GM18505 (cell line): ENCODE measurements around the gene PCF11.
"Not testable (repeated sequence)": the region's sequence is repeated elsewhere in the genome, so short reads cannot be mapped to it uniquely, and the experiment has no call there.

Source experiments
- ATAC-seq: cut with Tn5 transposase; IDR thresholded peaks from one replicate; pipeline ENCODE4 v1.9.1; 2021; ENCODE audit not compliant: unreplicated experiment
- POLR2A ChIP-seq: IDR thresholded peaks from 4 replicates; pipeline ENCODE4 v1.6.1; 2011; ENCODE audit warnings: borderline replicate concordance; ENCODE audit not compliant: insufficient read depth, insufficient read length; ENCODE audit errors: extremely low read depth

Gene PCF11

GRCh38 chr11:83191491-83191890 lies 34.6 kb downstream of the PCF11 start:
- TF ChIP-seq POLR2A = no peak
- ATAC-seq = no peak

GRCh38 chr11:83191986-83192385 lies 35.1 kb downstream of the PCF11 start:
- ATAC-seq = no peak
- TF ChIP-seq POLR2A = no peak

GRCh38 chr11:83192606-83193245 lies 35.8 kb downstream of the PCF11 start:
- no peak for TF ChIP-seq POLR2A
- no peak for ATAC-seq

- TF ChIP-seq POLR2A = peak; percentile 58
- peak; percentile 92 for ATAC-seq
Measured at GRCh38 chr11:83193315-83194280, 36.7 kb downstream of the PCF11 start, which contains the start of gene ANKRD42. ANKRD42 (plus strand) TSS chr11:83193712; CDS start chr11:83194671, 959 bp downstream.

DNA sequence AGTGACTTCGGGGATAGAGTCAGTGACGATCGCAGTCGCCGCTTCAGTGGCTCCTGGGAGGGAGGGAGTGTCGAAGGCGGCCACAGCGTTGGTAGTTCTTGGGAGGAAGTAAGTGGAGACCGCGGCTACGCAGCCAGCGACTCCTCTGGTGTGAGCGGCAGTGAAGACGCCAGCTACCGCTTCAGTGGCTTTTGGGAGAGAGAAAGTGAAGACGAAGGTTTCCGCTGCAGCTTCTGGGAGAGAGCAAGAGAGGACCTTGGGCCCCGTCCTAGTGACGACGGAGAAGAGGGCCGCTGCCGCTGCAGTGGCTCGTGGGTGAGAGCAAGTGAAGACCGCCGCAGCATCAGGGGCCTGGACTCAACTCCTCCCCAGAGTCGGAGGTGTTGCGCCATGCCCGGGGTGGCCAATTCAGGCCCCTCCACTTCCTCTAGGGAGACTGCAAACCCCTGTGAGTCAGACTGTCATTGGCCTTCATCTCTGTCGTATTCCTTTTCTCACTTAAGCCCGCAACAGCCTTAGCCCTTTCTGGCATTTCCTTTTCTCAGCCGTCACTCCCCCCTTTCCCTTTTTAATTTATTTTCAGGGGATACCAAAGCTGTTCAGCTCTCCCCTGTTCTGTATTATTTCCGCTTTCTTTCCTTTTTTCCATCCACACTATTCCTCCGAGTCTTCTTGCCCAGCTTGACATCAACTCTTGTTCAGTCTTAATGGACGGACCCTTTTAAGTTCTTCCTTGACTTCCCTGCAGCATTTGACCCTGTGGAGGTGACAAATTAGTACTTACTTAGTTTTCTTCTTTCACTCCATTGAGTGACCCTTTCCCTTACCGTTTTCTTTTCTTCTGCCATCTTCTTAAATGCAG lies 37.6 kb downstream of the PCF11 start:
- peak; percentile 48 for ATAC-seq

DNA sequence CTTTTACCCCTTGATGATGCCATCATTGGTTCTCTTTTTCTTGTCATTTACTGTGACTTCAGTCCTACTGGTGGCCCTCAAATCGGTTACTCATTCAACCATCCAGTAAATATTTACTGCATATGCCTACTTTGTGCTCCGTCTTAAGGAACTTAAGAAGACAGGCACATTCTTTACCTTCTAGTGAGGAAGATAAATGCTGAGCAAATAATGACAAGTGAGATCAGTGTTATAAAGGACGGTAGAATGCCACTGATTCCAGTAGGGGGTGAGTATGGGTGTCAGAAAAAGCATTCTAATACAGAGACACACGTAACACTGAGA lies 38.2 kb downstream of the PCF11 start:
- no peak for TF ChIP-seq POLR2A
- ATAC-seq = no peak

More for the DNA sequence above, 37.6 kb downstream of the PCF11 start:
- TF ChIP-seq POLR2A = peak; percentile 45

DNA sequence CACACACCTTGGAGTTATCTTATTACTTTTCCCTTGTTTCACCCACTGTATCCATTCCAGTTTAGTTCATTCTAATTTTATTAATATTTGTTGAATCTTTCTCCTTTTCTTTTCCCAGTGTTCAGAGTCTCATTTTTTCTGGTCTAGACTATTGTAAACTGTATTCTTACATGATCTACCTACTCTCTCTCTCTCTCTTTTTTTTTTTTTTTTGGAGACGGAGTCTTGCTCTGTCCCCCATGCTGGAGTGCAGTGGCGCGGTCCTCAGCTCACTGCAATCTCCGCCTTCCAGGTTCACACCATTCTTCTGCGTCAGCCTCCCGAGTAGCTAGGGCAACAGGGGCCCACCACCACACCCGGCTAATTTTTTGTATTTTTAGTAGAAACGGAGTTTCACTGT lies 38.7 kb downstream of the PCF11 start:
- TF ChIP-seq POLR2A = no peak
- ATAC-seq = no peak

DNA sequence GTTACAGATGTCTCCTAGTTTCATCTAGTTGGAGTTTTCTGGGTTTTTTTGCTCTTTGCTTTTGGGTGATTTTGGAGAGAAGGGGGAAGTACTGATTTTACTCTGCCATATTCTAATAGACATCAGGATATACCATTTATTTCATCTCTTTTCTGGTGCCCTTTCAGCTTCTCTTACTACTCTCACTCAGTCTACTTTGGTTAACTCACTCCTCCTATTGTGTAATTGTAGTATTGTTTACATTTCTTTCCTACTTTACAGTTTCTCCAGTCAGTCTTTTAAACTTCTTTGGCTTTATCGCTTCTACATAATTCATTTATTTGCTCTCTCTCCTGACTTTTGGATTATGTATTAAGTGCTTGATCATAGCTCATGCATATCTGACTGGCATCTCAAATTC lies 43.1 kb downstream of the PCF11 start:
- ATAC-seq = no peak
- TF ChIP-seq POLR2A = no peak

DNA sequence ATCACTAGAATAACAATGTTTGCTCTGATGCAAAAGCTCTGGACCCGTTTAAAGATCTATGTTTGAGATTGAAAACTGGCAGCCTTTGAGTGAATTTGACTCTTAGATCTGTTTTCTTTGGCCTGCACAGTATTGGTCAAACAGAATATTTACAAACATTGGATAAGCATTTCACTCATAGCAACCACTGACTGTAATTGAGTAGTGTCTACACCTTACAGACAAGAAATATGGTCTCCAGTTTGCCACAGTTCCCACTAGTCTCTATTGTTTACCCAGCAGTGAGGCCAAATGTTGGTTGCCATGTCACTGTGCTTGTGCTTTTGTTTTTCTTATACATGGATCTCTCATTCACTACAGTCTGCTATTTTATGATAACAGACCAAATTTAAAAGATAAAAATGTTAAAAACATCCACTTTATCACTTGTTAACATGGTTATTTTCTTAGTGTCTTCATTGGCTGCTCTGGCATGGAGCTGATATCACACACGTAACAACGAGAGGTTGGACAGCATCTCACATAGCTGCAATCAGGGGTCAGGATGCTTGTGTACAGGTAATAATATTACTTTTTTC lies 48.8 kb downstream of the PCF11 start:
- no peak for TF ChIP-seq POLR2A
- ATAC-seq = no peak

DNA sequence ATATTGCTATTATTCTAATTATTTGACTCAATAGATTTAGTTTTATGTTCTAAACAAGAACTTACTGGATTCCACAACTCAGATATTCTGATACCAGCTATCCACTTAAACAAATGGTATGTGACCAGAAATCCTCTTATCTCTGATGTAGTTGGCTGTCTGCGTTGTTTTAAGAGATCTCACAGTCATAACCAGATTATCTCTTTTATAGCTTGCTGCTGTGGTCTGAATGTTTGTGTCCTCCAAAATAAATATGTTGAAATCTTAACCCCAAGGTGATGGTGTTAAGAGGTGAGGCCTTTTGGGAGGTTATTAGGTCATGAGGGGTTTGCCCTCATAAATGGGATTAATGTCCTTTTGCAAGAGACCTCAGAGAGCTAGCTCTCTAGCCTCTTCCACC lies 49.3 kb downstream of the PCF11 start:
- ATAC-seq = no peak
- no peak for TF ChIP-seq POLR2A

DNA sequence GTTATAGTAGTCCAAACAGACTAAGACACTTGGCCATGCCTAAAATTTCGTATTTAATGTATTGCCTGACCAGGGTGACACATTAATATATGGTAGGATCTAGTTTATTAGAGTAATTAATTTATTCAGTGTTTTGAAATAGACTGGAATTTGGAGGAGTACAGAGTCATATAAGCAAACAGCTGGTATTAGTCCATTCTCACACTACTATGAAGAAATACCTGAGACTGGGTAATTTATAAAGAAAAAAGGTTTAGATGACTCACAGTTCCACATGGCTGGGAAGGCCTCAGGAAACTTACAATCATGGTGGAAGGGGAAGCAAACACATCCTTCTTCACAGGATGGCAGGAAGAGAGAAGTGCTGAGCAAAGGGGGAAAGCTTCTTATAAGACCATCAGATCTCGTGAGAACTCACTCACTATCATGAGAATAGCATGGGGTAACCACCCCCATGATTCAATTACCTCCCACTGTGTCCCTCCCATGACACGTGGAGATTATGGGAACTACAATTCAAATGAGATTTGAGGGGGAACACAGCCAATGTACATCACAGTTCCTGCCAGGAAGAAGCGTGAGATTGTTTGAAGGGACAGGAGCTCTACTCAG lies 49.9 kb downstream of the PCF11 start:
- ATAC-seq = not testable (repeated sequence)

DNA sequence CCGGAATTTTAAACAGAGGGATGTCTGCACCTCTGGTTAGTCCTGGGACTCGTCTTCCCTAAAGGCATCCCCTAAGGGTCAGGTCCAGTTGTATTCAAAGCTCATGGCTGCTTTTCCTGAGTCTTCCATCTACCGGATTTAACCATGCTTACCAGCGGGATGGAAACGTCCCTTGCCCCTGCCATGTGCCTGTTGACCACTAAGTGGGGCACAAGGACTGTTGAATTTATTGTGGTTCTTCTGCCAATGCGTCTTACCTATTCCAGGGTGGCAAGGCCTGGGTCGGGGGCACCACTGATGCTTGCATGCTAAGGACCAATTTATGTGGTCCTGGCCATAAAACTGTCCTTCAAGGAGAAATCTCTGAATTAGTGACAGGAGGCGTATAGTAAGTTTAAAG lies 62.2 kb downstream of the PCF11 start:
- no peak for TF ChIP-seq POLR2A
- ATAC-seq = no peak
